Endothelial cell (in vitro differentiated cells): Measurements from ENCODE around the gene C14orf132. TPM values are rescaled to one million over a fixed set of nuclear protein-coding genes. Genes with fewer than 3 reads are reported as not detected.

Experiments
- DNase-seq: peaks from one replicate; pipeline ENCODE4 v3.0.0; 2021; ENCODE audit warnings: low spot score
- H3K27ac Mint-ChIP-seq: one replicate; pipeline ENCODE4 v1.8.0; 2021; ENCODE audit warnings: mixed read lengths, inconsistent platforms; ENCODE audit not compliant: unreplicated experiment
- H3K27me3 Mint-ChIP-seq: one replicate; pipeline ENCODE4 v1.8.0; 2021; ENCODE audit warnings: mild to moderate bottlenecking, moderate library complexity, mixed read lengths, inconsistent platforms; ENCODE audit not compliant: unreplicated experiment
- H3K36me3 Mint-ChIP-seq: one replicate; pipeline ENCODE4 v1.8.0; 2021; ENCODE audit warnings: mild to moderate bottlenecking, low read depth, mixed read lengths, inconsistent platforms; ENCODE audit not compliant: unreplicated experiment
- H3K4me1 Mint-ChIP-seq: one replicate; pipeline ENCODE4 v1.8.0; 2021; ENCODE audit warnings: mild to moderate bottlenecking, mixed read lengths, inconsistent platforms; ENCODE audit not compliant: unreplicated experiment
- H3K4me3 Mint-ChIP-seq: one replicate; pipeline ENCODE4 v1.8.0; 2021; ENCODE audit warnings: mild to moderate bottlenecking, mixed read lengths, inconsistent platforms; ENCODE audit not compliant: unreplicated experiment
- H3K9me3 Mint-ChIP-seq: one replicate; pipeline ENCODE4 v1.8.0; 2021; ENCODE audit warnings: mixed read lengths, inconsistent platforms; ENCODE audit not compliant: unreplicated experiment
- total RNA-seq: library from RNA; stranded (reverse); fragmentation: NEBNext Ultra II Directional; extraction: Animal tissue kit (Norgen Biotek cat#: 25700); gene quantifications from one replicate; pipeline ENCODE4 v1.2.1, GENCODE V29; 2021; ENCODE audit not compliant: unreplicated experiment
- TF ChIP-seq, protein P1 (sequence below): fragments of 200-600 bp; sonication (generic); IDR thresholded peaks from one replicate; pipeline ENCODE4 v1.5.0; 2021; ENCODE audit warnings: antibody characterized with exemption; ENCODE audit not compliant: unreplicated experiment

Gene C14orf132
- total RNA-seq, 1 donor from 2014 or later = 4.4 TPM

DNA sequence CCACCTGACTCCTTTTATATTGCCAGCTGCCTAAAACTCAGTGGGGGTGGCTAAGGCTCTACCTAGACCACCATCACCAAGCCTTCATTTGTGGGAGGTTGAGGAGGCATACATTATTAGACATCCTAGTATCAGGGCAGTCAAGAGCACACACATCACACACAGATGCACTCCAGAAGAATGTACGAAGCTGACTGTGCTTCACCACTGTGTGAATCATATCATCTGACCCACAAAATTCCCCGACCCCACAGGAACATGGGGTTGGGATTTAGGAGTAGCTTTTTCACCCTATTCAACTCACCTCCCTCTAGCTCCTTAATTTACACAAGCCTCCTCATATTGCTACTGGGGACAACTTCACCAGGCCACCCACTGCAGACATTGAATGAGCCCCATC is 100.7 kb downstream of the C14orf132 start:
- no peak overlapping the region for H3K4me3 Mint-ChIP-seq
- no peak overlapping the region for H3K27ac Mint-ChIP-seq
- H3K9me3 Mint-ChIP-seq = no peaks in the 10 kb centered on the region
- peaks cover 2% of the 10 kb centered on the region for H3K27me3 Mint-ChIP-seq
- DNase-seq = no peak
- TF ChIP-seq, protein P1, sequence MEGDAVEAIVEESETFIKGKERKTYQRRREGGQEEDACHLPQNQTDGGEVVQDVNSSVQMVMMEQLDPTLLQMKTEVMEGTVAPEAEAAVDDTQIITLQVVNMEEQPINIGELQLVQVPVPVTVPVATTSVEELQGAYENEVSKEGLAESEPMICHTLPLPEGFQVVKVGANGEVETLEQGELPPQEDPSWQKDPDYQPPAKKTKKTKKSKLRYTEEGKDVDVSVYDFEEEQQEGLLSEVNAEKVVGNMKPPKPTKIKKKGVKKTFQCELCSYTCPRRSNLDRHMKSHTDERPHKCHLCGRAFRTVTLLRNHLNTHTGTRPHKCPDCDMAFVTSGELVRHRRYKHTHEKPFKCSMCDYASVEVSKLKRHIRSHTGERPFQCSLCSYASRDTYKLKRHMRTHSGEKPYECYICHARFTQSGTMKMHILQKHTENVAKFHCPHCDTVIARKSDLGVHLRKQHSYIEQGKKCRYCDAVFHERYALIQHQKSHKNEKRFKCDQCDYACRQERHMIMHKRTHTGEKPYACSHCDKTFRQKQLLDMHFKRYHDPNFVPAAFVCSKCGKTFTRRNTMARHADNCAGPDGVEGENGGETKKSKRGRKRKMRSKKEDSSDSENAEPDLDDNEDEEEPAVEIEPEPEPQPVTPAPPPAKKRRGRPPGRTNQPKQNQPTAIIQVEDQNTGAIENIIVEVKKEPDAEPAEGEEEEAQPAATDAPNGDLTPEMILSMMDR = no peak
- no peaks in the 10 kb centered on the region for H3K4me1 Mint-ChIP-seq
- H3K36me3 Mint-ChIP-seq = peaks cover 3% of the 10 kb centered on the region

DNA sequence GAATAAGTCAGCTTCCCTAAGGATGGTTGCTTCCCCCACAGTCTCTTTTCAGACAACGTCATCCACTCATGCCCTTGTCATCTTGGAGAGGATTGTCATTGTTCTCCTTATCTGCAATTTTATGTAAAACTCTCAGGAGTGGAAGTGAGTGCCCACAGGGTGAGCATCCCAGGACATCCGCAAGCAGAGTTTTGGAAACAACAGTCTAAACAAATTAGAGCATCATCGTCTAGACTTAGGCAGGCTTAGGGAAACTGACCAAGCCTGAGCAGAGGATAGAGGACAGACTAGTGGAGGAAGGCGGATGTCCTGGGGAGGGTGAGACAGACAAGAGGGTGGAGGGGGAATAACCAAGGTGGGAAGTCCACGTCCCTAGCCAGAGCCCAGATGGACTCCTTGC is 101.8 kb downstream of the C14orf132 start:
- TF ChIP-seq, protein P1 = no peak
- Mint-ChIP-seq H3K4me3 (no peak overlapping the region), H3K9me3 (no peaks in the 10 kb centered on the region), H3K36me3 (peaks cover 3% of the 10 kb centered on the region), H3K27ac (no peak overlapping the region), H3K4me1 (no peaks in the 10 kb centered on the region), H3K27me3 (peaks cover 2% of the 10 kb centered on the region)
- no peak for DNase-seq

Other genes starting within 250 kb of the C14orf132 start
- gene TUNAR, start 162.5 kb upstream of the C14orf132 start, total RNA-seq = 2.0 TPM
- gene BDKRB2, start 165.5 kb downstream of the C14orf132 start, total RNA-seq = 0.15 TPM
- not detected for gene BDKRB1, start 216.8 kb downstream of the C14orf132 start, total RNA-seq